ENCODE results near the gene GALNT17. TPM values are rescaled to one million over a fixed set of nuclear protein-coding genes. Genes with fewer than 3 reads are reported as not detected.

GALNT17 gene
- total and polyA plus RNA-seq, 4 donors = 1.3 to 22.4 (median 4.0) TPM

DNA sequence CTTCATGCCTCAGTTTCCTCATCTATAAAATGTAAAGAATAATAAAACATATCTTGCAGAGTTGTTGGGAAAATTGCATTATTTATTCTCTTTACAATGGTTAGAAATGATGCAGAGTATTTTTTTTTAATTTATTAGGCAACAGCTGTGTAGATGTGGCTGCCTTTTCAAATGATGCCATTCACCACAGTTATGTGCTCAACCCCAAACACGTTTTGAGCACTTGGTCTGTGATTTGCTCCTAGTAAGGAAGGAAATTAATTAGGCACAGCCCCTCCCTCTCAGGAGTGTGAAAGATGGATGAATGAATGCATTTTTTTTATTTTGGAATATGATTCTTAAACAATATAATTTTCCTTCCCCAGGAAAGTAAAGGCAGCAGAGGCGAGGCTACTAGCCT lies 575.1 kb downstream of the GALNT17 start:
- 82 to 87% methylated on average over 2 of the region's 2 CpGs for WGBS, 2 donors
- intact Hi-C loops (cut with DNase I) = no loop called here

DNA sequence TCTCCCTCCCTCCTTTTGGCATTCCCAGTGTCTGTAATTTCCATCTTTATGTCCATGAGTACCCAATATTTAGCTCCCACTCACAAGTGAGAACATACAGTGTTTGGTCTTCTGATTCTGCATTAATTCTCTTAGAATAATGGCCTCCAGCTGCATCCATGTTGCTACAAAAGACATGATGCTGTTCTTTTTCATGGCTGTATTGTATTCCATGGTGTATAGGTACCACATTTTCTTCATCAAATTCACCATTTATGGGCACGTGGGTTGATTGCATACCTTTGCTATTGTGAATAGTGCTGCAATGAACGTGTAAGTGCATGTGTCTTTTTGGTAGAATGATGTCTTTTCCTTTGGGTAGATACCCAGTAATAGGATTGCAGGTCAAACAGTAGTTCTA lies 576.8 kb downstream of the GALNT17 start:
- 85 to 86% methylated on average over 2 of the region's 2 CpGs for WGBS, 2 donors
- no peaks in the 10 kb centered on the region for H3K4me1 ChIP-seq (ENCODE audit: control insufficient read depth in 1 of 2, insufficient read depth in 2 of 2, low read length in 2 of 2)
- no peak for DNase-seq
- no peak overlapping the region for H3K27ac ChIP-seq (ENCODE audit: low read depth in 1 of 2, low read length in 2 of 2)
- H3K9me3 ChIP-seq (ENCODE audit: control insufficient read depth, low read length) = no peaks in the 10 kb centered on the region
- H3K27me3 ChIP-seq (ENCODE audit: control insufficient read depth in 1 of 2, insufficient read depth in 2 of 2, low read length in 1 of 2) = no peaks in the 10 kb centered on the region
- ATAC-seq (ENCODE audit: low FRiP score) = no peak
- peaks cover 0 to 1% of the 10 kb centered on the region in 2 donors for H3K36me3 ChIP-seq (ENCODE audit: control insufficient read depth in 1 of 2, insufficient read depth in 2 of 2, low read length in 1 of 2)
- no peak overlapping the region for H3K4me3 ChIP-seq (ENCODE audit: low read length in 2 of 2)
- intact Hi-C loops (cut with DNase I) = no loop called here

More for the DNA sequence above, 575.1 kb downstream of the GALNT17 start:
- Histone ChIP-seq H3K36me3 (ENCODE audit: control insufficient read depth in 1 of 2, insufficient read depth in 2 of 2, low read length in 1 of 2) (peaks cover 0 to 1% of the 10 kb centered on the region in 2 donors), H3K27ac (ENCODE audit: low read depth in 1 of 2, low read length in 2 of 2) (no peak overlapping the region), H3K9me3 (ENCODE audit: control insufficient read depth, low read length) (no peaks in the 10 kb centered on the region), H3K4me3 (ENCODE audit: low read length in 2 of 2) (no peak overlapping the region), H3K27me3 (ENCODE audit: control insufficient read depth in 1 of 2, insufficient read depth in 2 of 2, low read length in 1 of 2) (no peaks in the 10 kb centered on the region), H3K4me1 (ENCODE audit: control insufficient read depth in 1 of 2, insufficient read depth in 2 of 2, low read length in 2 of 2) (no peaks in the 10 kb centered on the region)
- DNase-seq = no peak
- no peak for ATAC-seq (ENCODE audit: low FRiP score)

DNA sequence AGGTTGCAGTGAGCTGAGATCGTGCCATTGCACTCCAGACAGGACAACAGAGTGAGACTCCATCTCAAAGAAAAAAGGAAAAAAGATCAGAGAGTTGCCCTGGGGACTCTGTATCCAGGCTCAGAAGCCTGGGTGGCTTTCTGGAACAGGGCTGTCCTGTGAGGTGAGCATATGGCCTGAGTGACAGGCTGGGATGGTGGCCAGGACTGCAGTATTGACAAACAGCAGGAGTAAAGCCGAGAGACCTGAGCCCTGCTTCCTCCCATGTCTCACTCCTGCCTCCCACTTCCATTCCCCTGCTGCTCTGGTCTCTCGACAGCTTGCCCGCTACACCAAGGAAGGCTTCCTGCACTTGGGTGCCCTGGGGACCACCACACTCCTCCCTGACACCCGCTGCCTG lies 578.5 kb downstream of the GALNT17 start:
- WGBS, 2 donors = 89 to 91% methylated on average over 5 of the region's 5 CpGs
- H3K9me3 ChIP-seq (ENCODE audit: control insufficient read depth, low read length) = no peaks in the 10 kb centered on the region
- H3K4me1 ChIP-seq (ENCODE audit: control insufficient read depth in 1 of 2, insufficient read depth in 2 of 2, low read length in 2 of 2) = no peaks in the 10 kb centered on the region
- no peaks in the 10 kb centered on the region for H3K27me3 ChIP-seq (ENCODE audit: control insufficient read depth in 1 of 2, insufficient read depth in 2 of 2, low read length in 1 of 2)
- intact Hi-C loops (cut with DNase I) = no loop called here
- ATAC-seq (ENCODE audit: low FRiP score) = no peak
- H3K36me3 ChIP-seq (ENCODE audit: control insufficient read depth in 1 of 2, insufficient read depth in 2 of 2, low read length in 1 of 2) = peaks cover 0 to 1% of the 10 kb centered on the region in 2 donors
- no peak overlapping the region for H3K4me3 ChIP-seq (ENCODE audit: low read length in 2 of 2)
- no peak for DNase-seq
- no peak overlapping the region for H3K27ac ChIP-seq (ENCODE audit: low read depth in 1 of 2, low read length in 2 of 2)

DNA sequence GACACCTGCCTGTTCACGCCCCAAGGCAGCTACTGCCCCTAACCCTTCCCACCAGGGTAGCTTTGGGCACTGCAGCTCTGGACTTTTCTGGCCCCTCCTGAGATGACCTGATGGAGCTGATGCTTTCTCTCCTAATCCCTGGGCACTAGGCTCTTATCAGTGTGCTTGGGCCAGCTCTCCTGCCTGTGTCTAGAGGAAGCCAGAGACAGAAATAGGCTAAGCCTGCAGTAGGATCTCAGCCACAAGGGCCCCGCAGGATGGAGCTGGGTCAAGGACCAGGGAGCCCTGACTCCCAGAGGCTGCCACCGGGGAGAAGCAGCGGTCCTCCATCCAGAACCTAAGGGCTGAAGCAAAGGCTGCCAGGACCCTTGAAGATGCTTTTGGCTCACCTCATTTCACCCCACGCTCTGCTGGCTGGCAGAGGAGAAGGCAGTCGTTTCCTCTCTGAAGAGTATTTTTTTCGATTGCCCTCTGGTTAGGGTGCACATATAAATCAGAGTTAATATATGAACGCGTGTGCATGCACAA lies 580.8 kb downstream of the GALNT17 start:
- Histone ChIP-seq H3K4me3 (ENCODE audit: low read length in 2 of 2) (no peak overlapping the region), H3K27ac (ENCODE audit: low read depth in 1 of 2, low read length in 2 of 2) (no peak overlapping the region), H3K9me3 (ENCODE audit: control insufficient read depth, low read length) (no peaks in the 10 kb centered on the region), H3K4me1 (ENCODE audit: control insufficient read depth in 1 of 2, insufficient read depth in 2 of 2, low read length in 2 of 2) (no peaks in the 10 kb centered on the region), H3K27me3 (ENCODE audit: control insufficient read depth in 1 of 2, insufficient read depth in 2 of 2, low read length in 1 of 2) (no peaks in the 10 kb centered on the region), H3K36me3 (ENCODE audit: control insufficient read depth in 1 of 2, insufficient read depth in 2 of 2, low read length in 1 of 2) (peaks cover 0 to 1% of the 10 kb centered on the region in 2 donors)
- 79 to 81% methylated on average over 9 of the region's 9 CpGs for WGBS, 2 donors
- ATAC-seq (ENCODE audit: low FRiP score) (no peak), DNase-seq (no peak)
- intact Hi-C loops (cut with DNase I) = no loop called here

DNA sequence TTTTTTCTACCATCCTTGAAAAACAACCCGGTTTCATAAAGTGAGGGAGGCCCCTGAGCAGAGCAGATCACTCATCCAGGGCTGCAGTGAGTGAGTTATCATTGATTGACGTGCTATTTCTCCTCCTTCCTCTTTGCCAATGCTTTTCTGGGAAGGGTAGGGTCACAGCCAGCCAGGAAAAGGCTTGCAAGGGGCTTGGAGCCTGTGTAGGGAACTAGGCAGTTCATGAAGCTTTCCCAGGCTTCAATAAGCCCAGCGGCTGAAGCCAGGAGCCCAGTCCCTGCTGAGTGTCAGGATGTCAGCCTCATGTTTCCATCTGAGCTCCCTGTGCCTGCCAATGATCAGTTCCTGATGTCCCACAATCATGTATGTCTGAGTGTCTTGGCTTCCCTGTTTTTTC lies 584.7 kb downstream of the GALNT17 start:
- no peak overlapping the region for H3K27ac ChIP-seq (ENCODE audit: low read depth in 1 of 2, low read length in 2 of 2)
- no peaks in the 10 kb centered on the region for H3K27me3 ChIP-seq (ENCODE audit: control insufficient read depth in 1 of 2, insufficient read depth in 2 of 2, low read length in 1 of 2)
- no peak overlapping the region for H3K4me3 ChIP-seq (ENCODE audit: low read length in 2 of 2)
- H3K4me1 ChIP-seq (ENCODE audit: control insufficient read depth in 1 of 2, insufficient read depth in 2 of 2, low read length in 2 of 2) = no peaks in the 10 kb centered on the region
- no peaks in the 10 kb centered on the region for H3K36me3 ChIP-seq (ENCODE audit: control insufficient read depth in 1 of 2, insufficient read depth in 2 of 2, low read length in 1 of 2)
- WGBS, 2 donors = 31 to 42% methylated on average over 3 of the region's 3 CpGs
- ATAC-seq (ENCODE audit: low FRiP score) (no peak), DNase-seq (no peak)
- intact Hi-C loops (cut with DNase I) = no loop called here
- H3K9me3 ChIP-seq (ENCODE audit: control insufficient read depth, low read length) = no peaks in the 10 kb centered on the region

DNA sequence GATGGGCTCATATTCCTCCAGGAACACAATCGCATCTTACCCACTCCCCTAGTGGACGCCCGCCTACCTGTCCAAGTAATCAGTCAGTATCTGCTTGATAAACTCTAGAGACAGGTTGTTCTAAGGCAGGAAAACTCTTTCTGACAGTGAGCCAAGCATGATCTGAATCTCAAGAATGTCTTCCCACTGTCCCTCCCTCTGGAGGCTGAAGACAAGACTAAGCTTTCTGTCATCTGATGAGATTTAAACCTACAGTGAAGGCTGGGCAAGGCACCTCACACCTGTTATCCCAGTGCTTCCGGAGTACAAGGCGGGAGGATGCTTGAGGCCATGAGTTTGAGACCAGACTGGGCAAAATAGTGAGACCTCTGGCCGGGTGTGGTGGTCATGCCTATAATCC lies 586.6 kb downstream of the GALNT17 start:
- 91 to 94% methylated on average over 6 of the region's 6 CpGs for WGBS, 2 donors
- no peaks in the 10 kb centered on the region for H3K9me3 ChIP-seq (ENCODE audit: control insufficient read depth, low read length)

DNA sequence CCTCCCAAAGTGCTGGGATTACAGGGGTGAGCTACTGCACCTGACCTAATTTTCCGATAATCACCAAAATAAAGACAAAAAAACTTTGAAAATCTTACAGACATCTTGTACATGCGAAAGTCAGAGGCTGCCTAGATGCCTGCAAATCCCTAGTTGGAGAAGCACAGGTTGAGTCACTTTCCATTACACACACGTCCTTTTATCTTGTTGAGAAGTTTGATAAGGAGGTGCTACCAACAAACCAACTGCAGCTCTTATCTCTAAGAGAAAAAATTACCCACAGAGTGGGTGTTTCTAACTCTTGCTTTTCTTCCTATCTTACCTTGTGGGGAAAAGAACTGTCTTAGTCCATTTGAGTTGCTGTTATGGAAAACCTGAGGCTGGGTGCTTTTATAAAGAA lies 589.8 kb downstream of the GALNT17 start:
- no peak for ATAC-seq (ENCODE audit: low FRiP score)
- 77% methylated on average over 3 of the region's 3 CpGs for WGBS, 2 donors
- no peak overlapping the region for H3K4me3 ChIP-seq (ENCODE audit: low read length in 2 of 2)
- no peaks in the 10 kb centered on the region for H3K9me3 ChIP-seq (ENCODE audit: control insufficient read depth, low read length)
- no peaks in the 10 kb centered on the region for H3K4me1 ChIP-seq (ENCODE audit: control insufficient read depth in 1 of 2, insufficient read depth in 2 of 2, low read length in 2 of 2)
- H3K27ac ChIP-seq (ENCODE audit: low read depth in 1 of 2, low read length in 2 of 2) = no peak overlapping the region
- no peaks in the 10 kb centered on the region for H3K36me3 ChIP-seq (ENCODE audit: control insufficient read depth in 1 of 2, insufficient read depth in 2 of 2, low read length in 1 of 2)
- DNase-seq = no peak
- intact Hi-C loops (cut with DNase I) = no loop called here
- H3K27me3 ChIP-seq (ENCODE audit: control insufficient read depth in 1 of 2, insufficient read depth in 2 of 2, low read length in 1 of 2) = no peaks in the 10 kb centered on the region

More for the DNA sequence above, 586.6 kb downstream of the GALNT17 start:
- no peaks in the 10 kb centered on the region for H3K4me1 ChIP-seq (ENCODE audit: control insufficient read depth in 1 of 2, insufficient read depth in 2 of 2, low read length in 2 of 2)
- ATAC-seq (ENCODE audit: low FRiP score) = no peak
- H3K4me3 ChIP-seq (ENCODE audit: low read length in 2 of 2) = no peak overlapping the region
- no peaks in the 10 kb centered on the region for H3K36me3 ChIP-seq (ENCODE audit: control insufficient read depth in 1 of 2, insufficient read depth in 2 of 2, low read length in 1 of 2)
- no peak for DNase-seq
- no peaks in the 10 kb centered on the region for H3K27me3 ChIP-seq (ENCODE audit: control insufficient read depth in 1 of 2, insufficient read depth in 2 of 2, low read length in 1 of 2)
- H3K27ac ChIP-seq (ENCODE audit: low read depth in 1 of 2, low read length in 2 of 2) = no peak overlapping the region
- intact Hi-C loops (cut with DNase I) = no loop called here

DNA sequence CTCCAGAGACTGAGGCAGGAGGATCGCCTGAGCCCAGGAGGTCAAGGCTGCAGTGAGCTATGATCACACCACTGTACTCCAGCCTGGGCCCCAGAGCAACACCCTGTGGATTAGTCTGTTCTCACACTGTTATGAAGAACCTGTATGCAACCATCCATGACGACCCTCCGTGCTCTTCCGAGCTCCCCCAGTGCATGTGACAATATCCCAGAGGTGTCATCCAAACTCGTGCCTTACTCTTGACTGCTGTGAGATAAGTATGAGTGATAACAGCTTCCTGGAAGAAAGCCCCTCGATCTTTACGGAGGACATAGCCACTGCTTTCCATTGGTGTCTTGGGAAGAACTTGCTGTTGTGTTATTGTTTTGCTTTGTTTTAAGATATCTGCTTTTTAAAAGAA lies 591.9 kb downstream of the GALNT17 start:
- 49 to 54% methylated on average over 7 of the region's 7 CpGs for WGBS, 2 donors
- H3K27ac ChIP-seq (ENCODE audit: low read depth in 1 of 2, low read length in 2 of 2) = no peak overlapping the region
- ATAC-seq (ENCODE audit: low FRiP score) = no peak

DNA sequence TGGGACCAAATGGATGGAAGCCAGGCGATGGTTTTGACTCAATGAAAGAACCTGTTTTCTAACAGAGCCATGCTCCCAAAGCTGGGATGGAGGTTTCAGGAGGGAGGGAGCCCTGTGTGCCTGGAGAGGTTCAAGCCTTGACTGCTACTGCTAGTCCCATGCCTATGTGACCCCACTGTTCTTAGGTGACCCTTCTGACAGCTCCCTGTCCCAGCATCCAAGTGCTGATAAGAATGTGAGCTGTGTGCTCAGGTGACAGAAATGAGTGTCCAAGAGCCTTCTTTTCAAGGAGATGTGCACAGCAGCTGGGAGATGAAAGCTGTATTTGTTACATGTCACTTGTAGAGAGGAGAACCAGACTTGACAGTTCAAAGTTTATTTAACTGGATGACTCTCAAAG lies 595.4 kb downstream of the GALNT17 start:
- Histone ChIP-seq H3K36me3 (ENCODE audit: control insufficient read depth in 1 of 2, insufficient read depth in 2 of 2, low read length in 1 of 2) (no peaks in the 10 kb centered on the region), H3K9me3 (ENCODE audit: control insufficient read depth, low read length) (peaks cover 3% of the 10 kb centered on the region), H3K27ac (ENCODE audit: low read depth in 1 of 2, low read length in 2 of 2) (no peak overlapping the region), H3K4me3 (ENCODE audit: low read length in 2 of 2) (no peak overlapping the region), H3K27me3 (ENCODE audit: control insufficient read depth in 1 of 2, insufficient read depth in 2 of 2, low read length in 1 of 2) (no peaks in the 10 kb centered on the region), H3K4me1 (ENCODE audit: control insufficient read depth in 1 of 2, insufficient read depth in 2 of 2, low read length in 2 of 2) (no peaks in the 10 kb centered on the region)
- DNase-seq (no peak), ATAC-seq (ENCODE audit: low FRiP score) (no peak)
- intact Hi-C loops (cut with DNase I) = no loop called here
- WGBS, 2 donors = 92 to 100% methylated on average over 1 of the region's 1 CpG

More for the DNA sequence above, 591.9 kb downstream of the GALNT17 start:
- Histone ChIP-seq H3K36me3 (ENCODE audit: control insufficient read depth in 1 of 2, insufficient read depth in 2 of 2, low read length in 1 of 2) (no peaks in the 10 kb centered on the region), H3K4me3 (ENCODE audit: low read length in 2 of 2) (no peak overlapping the region), H3K4me1 (ENCODE audit: control insufficient read depth in 1 of 2, insufficient read depth in 2 of 2, low read length in 2 of 2) (no peaks in the 10 kb centered on the region), H3K9me3 (ENCODE audit: control insufficient read depth, low read length) (no peaks in the 10 kb centered on the region), H3K27me3 (ENCODE audit: control insufficient read depth in 1 of 2, insufficient read depth in 2 of 2, low read length in 1 of 2) (no peaks in the 10 kb centered on the region)
- intact Hi-C loops (cut with DNase I) = no loop called here
- no peak for DNase-seq
